Gastrocnemius medialis (tissue), 4 donors: Measurements from ENCODE around the gene DCTN3. TPM values are rescaled to one million over a fixed set of nuclear protein-coding genes. Genes with fewer than 3 reads are reported as not detected.

Experiments
- total RNA-seq, 4 donors: library from RNA; depleted of rRNA; stranded (reverse); fragments of >200 nt; gene quantifications; one replicate each; pipeline versions ENCODE4 v1.1.0 to v1.2.3, GENCODE V29; 2016

DCTN3 gene
- total RNA-seq, 4 donors from 2014 or later: 62.8 to 174 (median 105) TPM

Other genes starting within 250 kb of the DCTN3 start
- gene MYORG, start 243.6 kb downstream of the DCTN3 start, total RNA-seq: 100 to 1,000 TPM in 1 of 4 donors, 10 to 100 TPM in 2, 1 to 10 TPM in 1; 8.6 to 149 (median 49.5) TPM
- 10 to 100 TPM; 29.5 to 58.4 (median 41.8) TPM for gene FAM219A, start 161.9 kb downstream of the DCTN3 start, total RNA-seq
- under 1 TPM in 1 of 4 donors, not detected in 3; 0.49 TPM for gene DNAI1, start 161.7 kb downstream of the DCTN3 start, total RNA-seq
- under 1 TPM in 1 of 4 donors, not detected in 3; 0.65 TPM for gene ENHO, start 97.5 kb downstream of the DCTN3 start, total RNA-seq
- 100 to 1,000 TPM in 3 of 4 donors, 10 to 100 TPM in 1; 19.7 to 146 (median 118) TPM for gene CNTFR, start 30.8 kb downstream of the DCTN3 start, total RNA-seq
- gene RPP25L, start 8.4 kb downstream of the DCTN3 start, total RNA-seq: 100 to 1,000 TPM in 2 of 4 donors, 10 to 100 TPM in 2; 53.7 to 138 (median 97.2) TPM
- gene ARID3C, start 8.6 kb upstream of the DCTN3 start, total RNA-seq: not detected
- gene SIGMAR1, start 17.3 kb upstream of the DCTN3 start, total RNA-seq: 10 to 100 TPM; 18.9 to 35.7 (median 27.4) TPM
- 10 to 100 TPM in 3 of 4 donors, 1 to 10 TPM in 1; 8.1 to 23.6 (median 20.0) TPM for gene GALT, start 26.2 kb upstream of the DCTN3 start, total RNA-seq
- 10 to 100 TPM in 2 of 4 donors, 1 to 10 TPM in 2; 3.3 to 15.3 (median 11.6) TPM for gene IL11RA, start 31.7 kb upstream of the DCTN3 start, total RNA-seq
- 1 to 10 TPM in 1 of 4 donors, not detected in 3; 1.7 TPM for gene CCL27, start 42.2 kb upstream of the DCTN3 start, total RNA-seq
- not detected for gene CCL19, start 70.8 kb upstream of the DCTN3 start, total RNA-seq
- gene CCL21, start 89.6 kb upstream of the DCTN3 start, total RNA-seq: 1 to 10 TPM in 1 of 4 donors, under 1 TPM in 2, not detected in 1; 0.87 to 1.9 (median 0.91) TPM